T1000 (cell line): ENCODE results near the gene SUPT3H.
"Not testable (repeated sequence)": the region's sequence is repeated elsewhere in the genome, so short reads cannot be mapped to it uniquely, and the experiment has no call there.

Experiments used
- DNase-seq: peaks from one replicate; lab custom pipeline; 2025; ENCODE audit warnings: mixed read lengths; lab: John Stamatoyannopoulos, UW

SUPT3H gene

DNA sequence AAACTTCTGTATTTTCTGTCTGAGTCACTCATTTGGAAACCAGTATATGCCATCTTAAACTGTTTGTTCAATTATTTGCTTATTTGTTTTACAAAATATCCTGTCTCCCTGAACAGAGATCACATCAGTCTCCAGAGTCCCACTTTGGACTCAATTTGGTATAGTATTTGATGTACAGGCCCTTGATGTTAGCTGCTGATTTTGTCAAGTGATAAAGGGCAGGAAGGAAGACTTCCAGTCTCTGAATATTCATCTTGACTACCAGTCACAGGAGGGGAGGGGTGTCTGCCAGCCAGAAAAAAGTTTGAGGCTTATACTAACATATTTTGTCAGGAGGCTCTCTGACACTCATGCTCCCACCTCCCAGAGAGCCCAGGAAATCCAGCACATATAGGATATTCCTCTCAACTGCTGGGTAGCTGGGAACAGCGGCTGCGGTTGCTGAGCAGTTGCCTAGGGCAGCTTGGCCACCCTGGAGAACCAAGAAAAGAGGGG is 426.4 kb downstream of the SUPT3H start:
- no peak for DNase-seq

GRCh38 chr6:44949596-44950201 is 428.0 kb downstream of the SUPT3H start:
- no peak for DNase-seq

DNA sequence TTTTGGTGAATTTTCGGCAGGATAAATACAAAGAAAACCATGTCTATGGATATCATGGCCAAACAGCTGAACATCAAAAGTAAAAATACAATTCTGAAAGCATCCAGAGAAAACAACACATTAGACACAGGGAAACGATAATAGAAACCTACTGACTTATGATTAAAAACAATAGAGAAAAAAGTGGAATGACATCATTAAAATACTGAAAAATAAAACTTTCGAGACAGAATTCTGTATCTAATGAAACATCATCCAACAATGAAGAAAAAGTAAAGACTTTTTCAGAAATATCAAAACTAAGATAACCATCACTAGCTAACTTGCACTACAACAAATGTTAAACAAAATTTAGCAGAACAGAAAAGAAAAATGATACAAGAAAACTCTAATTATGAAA is 434.2 kb downstream of the SUPT3H start:
- no peak for DNase-seq

GRCh38 chr6:44942798-44943197 is 434.9 kb downstream of the SUPT3H start:
- no peak for DNase-seq

- no peak for DNase-seq
Measured at GRCh38 chr6:44942201-44942600, 435.5 kb downstream of the SUPT3H start.

DNA sequence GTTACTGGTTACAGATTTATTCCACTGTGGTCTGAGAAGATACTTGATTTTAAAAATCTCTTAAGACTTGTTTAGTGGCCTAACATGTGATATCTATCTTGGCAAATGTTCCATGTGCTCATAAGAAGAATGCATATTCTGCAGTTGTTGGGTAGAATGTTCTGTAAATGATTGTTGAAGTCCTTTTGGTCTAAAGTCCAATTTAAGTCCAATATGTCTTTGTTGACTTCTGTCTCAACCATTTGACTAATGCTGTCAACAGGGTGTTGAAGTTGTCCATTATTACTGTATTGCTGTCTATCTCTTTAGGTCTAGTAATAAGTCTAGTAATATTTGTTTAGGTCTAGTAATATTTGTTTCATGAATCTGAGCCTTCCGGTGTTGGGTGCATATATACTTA is 437.4 kb downstream of the SUPT3H start:
- no peak for DNase-seq

DNA sequence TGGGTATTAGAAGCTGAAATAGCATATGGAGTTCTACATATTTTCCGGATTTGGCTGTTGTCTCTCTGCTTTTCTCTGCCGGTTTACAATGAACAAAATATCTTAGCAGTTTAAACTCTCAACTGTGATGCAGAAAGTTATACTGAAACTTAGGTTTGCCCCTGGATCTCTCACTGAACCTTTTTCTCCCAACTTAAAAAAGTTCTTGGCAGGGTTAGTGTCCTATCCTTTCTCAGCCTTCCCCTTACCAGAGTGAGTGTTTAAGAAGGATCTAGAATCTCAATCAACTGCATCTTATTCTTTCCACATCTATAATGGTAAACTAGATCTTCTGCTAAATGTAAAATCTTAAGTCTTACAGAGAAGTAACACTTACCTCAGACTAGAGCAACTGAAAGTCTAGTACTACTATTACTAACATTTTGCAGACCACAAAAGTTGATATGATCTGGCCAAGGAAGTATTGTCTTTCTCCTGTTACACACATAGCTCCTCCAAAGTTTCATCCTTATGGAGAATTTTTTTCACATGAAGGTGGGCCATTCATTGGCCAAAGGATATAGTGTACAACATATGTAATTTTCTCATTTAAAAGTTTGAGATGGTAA is 441.9 kb downstream of the SUPT3H start:
- no peak for DNase-seq

- no peak for DNase-seq
Measured at GRCh38 chr6:44933108-44933507, 444.6 kb downstream of the SUPT3H start.

DNA sequence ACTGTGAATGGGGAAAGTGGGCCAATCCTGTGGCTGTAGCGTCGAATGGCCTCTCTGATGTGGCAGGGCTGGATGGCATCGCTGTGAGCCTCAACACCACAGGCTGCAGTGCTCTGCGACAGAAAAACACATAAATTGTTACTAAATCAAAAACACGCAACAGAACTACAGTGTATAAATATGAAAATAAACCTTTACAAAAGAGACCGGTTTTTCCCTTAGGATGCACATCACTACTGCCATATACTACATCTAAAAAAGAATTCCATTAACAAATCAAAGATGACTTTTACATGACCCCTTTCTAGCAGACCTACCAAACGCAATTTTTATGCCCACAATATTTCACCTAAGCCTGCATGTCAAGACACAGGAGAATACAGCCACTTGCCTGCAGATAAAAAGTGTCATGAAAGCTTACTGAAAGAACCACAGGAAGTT is 445.1 kb downstream of the SUPT3H start:
- DNase-seq = no peak

DNA sequence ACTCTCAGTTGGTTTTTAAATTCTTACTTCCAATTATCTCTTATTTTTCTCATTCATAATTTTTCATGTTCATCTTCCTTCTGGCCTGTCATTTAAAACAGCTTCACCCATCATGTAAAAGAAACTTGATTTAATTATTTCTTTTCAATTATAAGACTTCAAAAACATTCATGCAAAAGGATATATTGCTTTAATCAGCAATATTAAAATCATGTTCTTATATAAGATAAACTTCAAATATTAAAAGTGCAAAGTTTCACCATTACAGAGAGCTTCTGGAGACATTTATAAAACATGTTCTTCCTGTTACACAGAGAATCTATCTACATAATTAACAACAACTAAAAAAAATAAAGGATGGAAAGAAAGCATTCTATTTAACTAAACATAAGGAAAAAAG is 446.3 kb downstream of the SUPT3H start:
- DNase-seq = no peak

DNA sequence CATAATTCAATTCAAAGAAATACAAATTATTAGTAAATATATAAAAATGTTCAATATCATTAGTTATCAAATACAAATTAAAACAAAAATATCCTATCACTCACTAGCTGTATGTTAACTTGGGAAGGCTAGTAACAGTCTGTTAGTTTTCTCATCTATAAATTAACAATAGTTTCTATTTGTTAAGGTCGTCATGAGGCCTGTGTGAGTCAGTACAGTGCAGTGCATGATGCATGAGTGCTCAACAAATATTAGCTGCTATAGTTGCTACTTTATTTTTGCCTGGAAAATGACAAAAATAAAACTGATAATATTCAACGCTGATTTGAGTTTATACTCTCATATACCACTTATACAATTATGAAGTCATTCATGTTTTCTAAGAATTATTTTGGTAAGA is 451.2 kb downstream of the SUPT3H start:
- no peak for DNase-seq

GRCh38 chr6:44925100-44925739 is 452.5 kb downstream of the SUPT3H start:
- DNase-seq = no peak

DNA sequence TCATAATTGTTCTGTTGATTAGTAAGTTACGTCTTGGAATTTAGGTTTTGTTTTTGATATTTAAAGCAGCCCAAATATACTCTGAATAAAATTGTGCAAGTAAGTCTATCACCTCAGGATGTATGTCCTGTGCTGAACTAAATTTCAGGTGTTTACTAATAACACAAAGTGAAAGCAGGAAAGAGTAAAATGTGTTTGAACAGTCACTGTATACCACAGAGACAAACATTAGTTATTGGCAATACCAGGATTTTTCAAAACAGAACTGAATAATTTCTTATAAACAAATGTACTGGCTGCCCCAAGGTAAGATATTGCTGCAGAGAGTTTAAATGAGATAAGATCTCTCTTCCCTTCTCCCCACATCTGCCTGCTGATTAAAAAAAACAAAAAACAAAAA is 454.3 kb downstream of the SUPT3H start:
- no peak for DNase-seq

- DNase-seq = no peak
Measured at GRCh38 chr6:44921798-44922197, 455.9 kb downstream of the SUPT3H start.

GRCh38 chr6:44920952-44921491 is 456.7 kb downstream of the SUPT3H start:
- no peak for DNase-seq

DNA sequence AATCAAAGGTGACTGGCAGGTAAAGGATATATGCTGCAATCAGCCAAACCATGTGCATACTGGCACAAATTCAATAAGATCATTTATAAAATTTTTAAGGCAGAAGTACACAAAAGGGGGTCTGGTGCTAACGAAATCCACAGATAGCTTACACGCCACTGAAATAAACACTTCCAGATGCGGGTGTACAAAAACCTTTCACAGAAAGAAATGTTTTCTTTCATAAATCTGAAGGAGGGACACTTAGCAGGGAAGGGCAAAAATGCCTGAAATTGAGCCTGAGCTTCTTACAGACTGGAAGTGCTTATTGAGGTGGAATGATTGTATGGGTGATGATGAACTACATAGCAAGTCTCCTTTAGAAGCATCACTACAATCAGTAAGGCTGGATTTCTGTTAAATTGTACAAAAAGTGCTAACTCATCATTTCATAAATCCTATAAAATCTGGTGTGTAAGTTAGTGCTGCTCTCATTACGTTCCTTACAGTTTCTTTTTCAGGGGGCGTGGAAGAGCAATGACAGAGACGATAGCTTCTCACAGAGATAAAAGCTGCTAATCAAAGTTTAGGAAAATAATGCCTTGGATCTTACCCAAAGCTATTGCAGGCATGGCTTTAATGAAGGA is 458.9 kb downstream of the SUPT3H start:
- no peak for DNase-seq

GRCh38 chr6:44917430-44917829 is 460.3 kb downstream of the SUPT3H start:
- no peak for DNase-seq

- no peak for DNase-seq
Measured at GRCh38 chr6:44915111-44915510, 462.6 kb downstream of the SUPT3H start.

- no peak for DNase-seq
Measured at GRCh38 chr6:44914141-44914540, 463.6 kb downstream of the SUPT3H start.

DNA sequence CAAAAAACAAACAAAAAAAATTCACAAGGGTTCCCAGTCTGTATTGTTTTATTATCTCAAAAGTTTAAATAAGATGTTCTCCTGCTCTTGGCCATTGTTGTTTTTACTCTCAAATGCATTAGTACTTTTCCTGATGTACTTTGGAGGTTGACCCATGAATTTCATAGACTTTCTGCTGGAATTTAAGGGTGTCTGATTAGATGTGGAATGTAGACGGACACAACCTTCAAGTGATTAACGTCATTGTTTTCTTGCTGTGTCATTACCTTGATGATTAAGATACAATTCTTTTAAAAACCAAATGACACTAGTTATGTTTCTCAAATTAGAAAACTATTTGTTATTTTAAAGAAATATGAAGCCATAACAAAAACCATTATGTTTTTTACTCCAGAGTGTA is 471.0 kb downstream of the SUPT3H start:
- DNase-seq = no peak

DNA sequence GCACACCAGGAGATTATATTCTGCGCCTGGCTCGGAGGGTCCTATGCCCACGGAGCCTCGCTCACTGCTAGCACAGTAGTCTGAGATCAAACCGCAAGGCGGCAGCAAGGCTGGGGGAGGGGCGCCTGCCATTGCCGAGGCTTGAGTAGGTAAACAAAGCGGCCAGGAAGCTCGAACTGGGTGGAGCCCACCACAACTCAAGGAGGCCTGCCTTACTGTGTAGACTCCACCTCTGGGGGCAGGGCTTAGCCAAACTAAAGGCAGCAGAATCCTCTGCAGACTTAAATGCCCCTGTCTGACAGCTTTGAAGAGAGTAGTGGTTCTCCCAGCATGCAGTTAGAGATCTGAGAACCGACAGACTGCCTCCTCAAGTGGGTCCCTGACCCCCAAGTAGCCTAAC is 477.4 kb downstream of the SUPT3H start:
- not testable (repeated sequence) for DNase-seq

GRCh38 chr6:44898296-44898930 is 479.3 kb downstream of the SUPT3H start:
- no peak for DNase-seq
